Measurements from ENCODE around the gene TGM5.

Gene TGM5

GRCh38 chr15:43194795-43195194, 71.9 kb downstream of the TGM5 start:
- no peak overlapping the region for H3K27ac ChIP-seq
- no peaks in the 10 kb centered on the region for H3K27me3 ChIP-seq (ENCODE audit: insufficient read depth, low read depth, severe bottlenecking)
- H3K36me3 ChIP-seq: peaks cover 22% of the 10 kb centered on the region
- DNase-seq: no peak
- no peak overlapping the region for H3K4me3 ChIP-seq (ENCODE audit: low read depth, low read length)
- TF ChIP-seq, protein P1, sequence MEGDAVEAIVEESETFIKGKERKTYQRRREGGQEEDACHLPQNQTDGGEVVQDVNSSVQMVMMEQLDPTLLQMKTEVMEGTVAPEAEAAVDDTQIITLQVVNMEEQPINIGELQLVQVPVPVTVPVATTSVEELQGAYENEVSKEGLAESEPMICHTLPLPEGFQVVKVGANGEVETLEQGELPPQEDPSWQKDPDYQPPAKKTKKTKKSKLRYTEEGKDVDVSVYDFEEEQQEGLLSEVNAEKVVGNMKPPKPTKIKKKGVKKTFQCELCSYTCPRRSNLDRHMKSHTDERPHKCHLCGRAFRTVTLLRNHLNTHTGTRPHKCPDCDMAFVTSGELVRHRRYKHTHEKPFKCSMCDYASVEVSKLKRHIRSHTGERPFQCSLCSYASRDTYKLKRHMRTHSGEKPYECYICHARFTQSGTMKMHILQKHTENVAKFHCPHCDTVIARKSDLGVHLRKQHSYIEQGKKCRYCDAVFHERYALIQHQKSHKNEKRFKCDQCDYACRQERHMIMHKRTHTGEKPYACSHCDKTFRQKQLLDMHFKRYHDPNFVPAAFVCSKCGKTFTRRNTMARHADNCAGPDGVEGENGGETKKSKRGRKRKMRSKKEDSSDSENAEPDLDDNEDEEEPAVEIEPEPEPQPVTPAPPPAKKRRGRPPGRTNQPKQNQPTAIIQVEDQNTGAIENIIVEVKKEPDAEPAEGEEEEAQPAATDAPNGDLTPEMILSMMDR (IDR thresholded peaks at IDR 0.05; ENCODE audit: low read depth, low read length): no peak
- no peaks in the 10 kb centered on the region for H3K9me3 ChIP-seq (ENCODE audit: severe bottlenecking)

DNA sequence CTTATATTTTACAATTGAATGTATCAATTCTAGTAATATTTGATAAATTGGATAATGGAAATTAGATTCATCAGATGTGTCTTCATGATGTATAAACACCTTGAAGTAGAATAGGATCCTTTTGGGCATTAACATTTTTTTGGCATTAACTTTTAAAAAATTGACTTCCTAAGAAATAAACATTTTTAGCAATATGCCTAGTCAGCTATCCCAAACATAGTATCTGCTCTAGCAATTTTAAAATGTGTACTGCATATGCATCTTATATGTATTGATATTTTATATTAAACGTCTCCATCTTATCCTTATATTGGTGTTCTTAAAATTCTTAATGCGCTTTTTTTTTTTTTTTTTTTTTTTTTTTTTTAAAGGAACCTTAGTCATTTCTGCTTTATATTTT, 73.0 kb downstream of the TGM5 start:
- H3K27ac ChIP-seq: no peak overlapping the region
- TF ChIP-seq, protein P1 (IDR thresholded peaks at IDR 0.05; ENCODE audit: low read depth, low read length): no peak
- H3K27me3 ChIP-seq (ENCODE audit: insufficient read depth, low read depth, severe bottlenecking): no peaks in the 10 kb centered on the region
- H3K9me3 ChIP-seq (ENCODE audit: severe bottlenecking): no peaks in the 10 kb centered on the region
- H3K36me3 ChIP-seq: peaks cover 25% of the 10 kb centered on the region
- no peak for DNase-seq
- H3K4me3 ChIP-seq (ENCODE audit: low read depth, low read length): no peak overlapping the region

- TF ChIP-seq, protein P1 (IDR thresholded peaks at IDR 0.05; ENCODE audit: low read depth, low read length): no peak
Observed at GRCh38 chr15:43190178-43190577, 76.5 kb downstream of the TGM5 start.

GRCh38 chr15:43189296-43189695, 77.4 kb downstream of the TGM5 start:
- H3K27me3 ChIP-seq (ENCODE audit: insufficient read depth, low read depth, severe bottlenecking): no peaks in the 10 kb centered on the region
- no peak overlapping the region for H3K4me3 ChIP-seq (ENCODE audit: low read depth, low read length)
- no peak for DNase-seq
- no peak overlapping the region for H3K27ac ChIP-seq
- H3K9me3 ChIP-seq (ENCODE audit: severe bottlenecking): no peaks in the 10 kb centered on the region
- TF ChIP-seq, protein P1 (IDR thresholded peaks at IDR 0.05; ENCODE audit: low read depth, low read length): no peak
- H3K36me3 ChIP-seq: peaks cover 20% of the 10 kb centered on the region

More at GRCh38 chr15:43190178-43190577, 76.5 kb downstream of the TGM5 start:
- Histone ChIP-seq H3K4me3 (ENCODE audit: low read depth, low read length) (no peak overlapping the region), H3K9me3 (ENCODE audit: severe bottlenecking) (no peaks in the 10 kb centered on the region), H3K27me3 (ENCODE audit: insufficient read depth, low read depth, severe bottlenecking) (no peaks in the 10 kb centered on the region), H3K27ac (no peak overlapping the region), H3K36me3 (peaks cover 25% of the 10 kb centered on the region)
- DNase-seq: no peak

DNA sequence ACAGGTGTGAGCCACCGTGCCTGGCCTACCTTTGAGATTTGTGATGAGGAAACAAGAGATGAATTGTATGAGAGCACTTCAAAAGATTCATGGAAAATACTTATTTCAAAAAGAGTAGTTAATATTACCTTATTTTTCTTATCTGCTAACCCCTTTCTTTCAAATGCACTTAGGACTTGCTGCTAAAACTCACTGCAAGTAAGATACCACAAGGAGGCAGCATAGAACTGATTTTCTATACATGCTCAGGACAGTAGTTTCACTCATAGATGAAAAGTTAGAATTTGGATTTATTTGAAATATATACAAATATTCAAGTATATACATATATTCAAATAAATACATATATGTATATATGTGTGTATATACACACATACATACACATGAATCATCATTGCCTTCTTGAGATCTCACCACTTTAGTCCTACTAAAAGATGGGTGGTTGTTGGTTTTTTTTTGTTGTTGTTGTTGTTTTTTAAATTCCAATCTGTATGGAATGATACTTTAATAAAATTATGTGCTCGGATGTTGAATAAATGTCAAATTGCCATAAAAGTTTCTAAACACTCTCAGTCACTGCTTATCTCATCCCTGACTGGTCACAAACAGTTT, 79.1 kb downstream of the TGM5 start:
- Histone ChIP-seq H3K27ac (no peak overlapping the region), H3K9me3 (ENCODE audit: severe bottlenecking) (no peaks in the 10 kb centered on the region), H3K27me3 (ENCODE audit: insufficient read depth, low read depth, severe bottlenecking) (no peaks in the 10 kb centered on the region), H3K4me3 (ENCODE audit: low read depth, low read length) (no peak overlapping the region), H3K36me3 (peaks cover 16% of the 10 kb centered on the region)
- DNase-seq: no peak
- TF ChIP-seq, protein P1 (IDR thresholded peaks at IDR 0.05; ENCODE audit: low read depth, low read length): peak; percentile 26; the same call in 1 of the 2 replicates

- no peaks in the 10 kb centered on the region for H3K27me3 ChIP-seq (ENCODE audit: insufficient read depth, low read depth, severe bottlenecking)
- no peaks in the 10 kb centered on the region for H3K9me3 ChIP-seq (ENCODE audit: severe bottlenecking)
- TF ChIP-seq, protein P1 (IDR thresholded peaks at IDR 0.05; ENCODE audit: low read depth, low read length): no peak
- H3K27ac ChIP-seq: peak overlapping the region; percentile 18; the same call in 1 of the 2 replicates
- DNase-seq: no peak
- H3K4me3 ChIP-seq (ENCODE audit: low read depth, low read length): peak overlapping the region; percentile 64
- H3K36me3 ChIP-seq: peaks cover 10% of the 10 kb centered on the region
Observed at GRCh38 chr15:43186003-43186353, 80.8 kb downstream of the TGM5 start.
